Mucosa of descending colon (tissue), 3 donors: Measurements from ENCODE around the gene GABRR2. TPM values are rescaled to one million over a fixed set of nuclear protein-coding genes. Genes with fewer than 3 reads are reported as not detected.

Experiments used
- ATAC-seq: fragments of 200-7000 bp; cut with Tn5 transposase; one replicate; pipeline ENCODE4 v1.9.1; 2020; ENCODE audit warnings: mild to moderate bottlenecking, moderate library complexity
- DNase-seq, 3 donors: peaks; one replicate each; pipeline ENCODE4 v3.0.0-alpha.2; 2020
- H3K36me3 ChIP-seq: fragments of 200-600 bp; one replicate; pipeline ENCODE4 v1.8.0; 2021; ENCODE audit warnings: low read depth, mild to moderate bottlenecking
- H3K4me1 ChIP-seq: fragments of 200-600 bp; one replicate; pipeline ENCODE4 v1.8.0; 2021; ENCODE audit warnings: low read depth, mild to moderate bottlenecking
- H3K4me3 ChIP-seq: fragments of 200-600 bp; one replicate; pipeline ENCODE4 v1.8.0; 2021; ENCODE audit warnings: mild to moderate bottlenecking
- H3K9me3 ChIP-seq: fragments of 200-600 bp; one replicate; pipeline ENCODE4 v1.8.0; 2021; ENCODE audit warnings: mild to moderate bottlenecking
- intact Hi-C, 2 donors: fragments of 100-400 bp; cut with DNase I in 1 of 2; cut with micrococcal nuclease in 1 of 2; formaldehyde crosslinking; loops; one replicate each; pipeline versions ENCODE4 v1.11.0 to v1.11.1; 2022; cut with DNase I, micrococcal nuclease
- total RNA-seq, 3 donors: library from RNA; stranded (reverse); fragmentation: NEBNext Ultra II Directional in 2 of 3; extraction: Animal tissue kit (Norgen Biotek cat#: 25700) in 2 of 3; gene quantifications; one replicate each; pipeline versions ENCODE4 v1.2.1 to v1.2.4, GENCODE V29; 2021 to 2023
- TF ChIP-seq, protein P1 (sequence below): fragments of 200-600 bp; IDR thresholded peaks from one replicate; pipeline ENCODE4 v1.8.0; 2022; ENCODE audit warnings: antibody characterized with exemption, mild to moderate bottlenecking
- donor health status: DM: no; HTN: no; CAD: no; lungs with moderate emphysema.
- donor health status: DM: no; HTN: no; CAD: no.
- donor health status: DM: no; HTN: yes; CAD: no.

The GABRR2 gene
- total RNA-seq, 3 donors from 2014 or later: 0.63 to 2.4 (median 0.72) TPM

- no peaks in the 10 kb centered on the region for H3K9me3 ChIP-seq
- TF ChIP-seq, protein P1, sequence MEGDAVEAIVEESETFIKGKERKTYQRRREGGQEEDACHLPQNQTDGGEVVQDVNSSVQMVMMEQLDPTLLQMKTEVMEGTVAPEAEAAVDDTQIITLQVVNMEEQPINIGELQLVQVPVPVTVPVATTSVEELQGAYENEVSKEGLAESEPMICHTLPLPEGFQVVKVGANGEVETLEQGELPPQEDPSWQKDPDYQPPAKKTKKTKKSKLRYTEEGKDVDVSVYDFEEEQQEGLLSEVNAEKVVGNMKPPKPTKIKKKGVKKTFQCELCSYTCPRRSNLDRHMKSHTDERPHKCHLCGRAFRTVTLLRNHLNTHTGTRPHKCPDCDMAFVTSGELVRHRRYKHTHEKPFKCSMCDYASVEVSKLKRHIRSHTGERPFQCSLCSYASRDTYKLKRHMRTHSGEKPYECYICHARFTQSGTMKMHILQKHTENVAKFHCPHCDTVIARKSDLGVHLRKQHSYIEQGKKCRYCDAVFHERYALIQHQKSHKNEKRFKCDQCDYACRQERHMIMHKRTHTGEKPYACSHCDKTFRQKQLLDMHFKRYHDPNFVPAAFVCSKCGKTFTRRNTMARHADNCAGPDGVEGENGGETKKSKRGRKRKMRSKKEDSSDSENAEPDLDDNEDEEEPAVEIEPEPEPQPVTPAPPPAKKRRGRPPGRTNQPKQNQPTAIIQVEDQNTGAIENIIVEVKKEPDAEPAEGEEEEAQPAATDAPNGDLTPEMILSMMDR: no peak
- intact Hi-C loops: no loop called here
- DNase-seq (no peak), ATAC-seq (no peak)
- H3K4me3 ChIP-seq: no peak overlapping the region
- H3K36me3 ChIP-seq: no peaks in the 10 kb centered on the region
- no peaks in the 10 kb centered on the region for H3K4me1 ChIP-seq
These were observed 8.4 kb upstream of the GABRR2 start for GRCh38 chr6:89323511-89323971.

- no peaks in the 10 kb centered on the region for H3K4me1 ChIP-seq
- no peaks in the 10 kb centered on the region for H3K36me3 ChIP-seq
- H3K4me3 ChIP-seq: no peak overlapping the region
- TF ChIP-seq, protein P1: no peak
- peak; percentile 75 for ATAC-seq
- no peaks in the 10 kb centered on the region for H3K9me3 ChIP-seq
- intact Hi-C loops: no loop called here
- DNase-seq: no peak
These were observed 6.3 kb upstream of the GABRR2 start for GRCh38 chr6:89321131-89321970.

DNA sequence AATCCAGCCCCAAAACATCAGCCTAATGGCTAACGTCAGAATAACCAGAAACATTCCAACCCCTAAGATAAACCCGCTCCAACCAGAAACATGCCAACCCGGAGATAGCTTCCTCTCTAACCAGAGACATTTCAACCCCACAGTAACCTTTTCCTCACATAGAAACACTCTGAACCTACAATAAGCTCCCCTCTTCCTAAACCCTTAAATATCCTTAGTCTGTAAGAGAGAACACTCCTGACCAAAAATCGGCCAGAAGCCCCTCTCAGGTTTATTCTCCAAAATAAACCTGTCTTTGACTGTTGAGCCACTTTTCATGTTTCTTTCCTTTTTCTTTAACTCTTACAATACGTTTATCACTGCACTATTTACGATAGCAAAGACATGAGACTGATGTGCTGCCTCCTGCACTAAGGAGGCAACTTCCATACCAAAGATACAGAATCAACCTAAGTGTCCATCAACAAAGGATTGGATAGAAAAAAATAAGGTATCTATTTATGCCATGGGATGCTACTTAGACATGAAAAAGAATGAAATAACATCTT lies 5.0 kb upstream of the GABRR2 start:
- intact Hi-C loops: no loop called here
- Histone ChIP-seq H3K36me3 (no peaks in the 10 kb centered on the region), H3K9me3 (no peaks in the 10 kb centered on the region), H3K4me1 (no peaks in the 10 kb centered on the region), H3K4me3 (no peak overlapping the region)
- TF ChIP-seq, protein P1: no peak
- DNase-seq (no peak), ATAC-seq (no peak)

- no peaks in the 10 kb centered on the region for H3K36me3 ChIP-seq
- no peak overlapping the region for H3K4me3 ChIP-seq
- no peaks in the 10 kb centered on the region for H3K9me3 ChIP-seq
- peaks cover 13% of the 10 kb centered on the region for H3K4me1 ChIP-seq
- DNase-seq: no peak
- TF ChIP-seq, protein P1: no peak
- intact Hi-C loops: no loop called here
- ATAC-seq: no peak
These were observed 2.0 kb upstream of the GABRR2 start for GRCh38 chr6:89317067-89317466.

GRCh38 chr6:89314692-89315091 lies 407 bp downstream of the GABRR2 start:
- ATAC-seq: no peak
- H3K36me3 ChIP-seq: no peaks in the 10 kb centered on the region
- TF ChIP-seq, protein P1: no peak
- intact Hi-C loops: no loop called here
- DNase-seq: no peak
- peaks cover 22% of the 10 kb centered on the region for H3K4me1 ChIP-seq
- no peaks in the 10 kb centered on the region for H3K9me3 ChIP-seq
- no peak overlapping the region for H3K4me3 ChIP-seq
